Transverse colon (tissue), 3 donors: ENCODE measurements around the gene ACSL6.

Experiments used
- POLR2A ChIP-seq: fragments of 450-650 bp; IDR thresholded peaks from one replicate; pipeline ENCODE4 v1.6.1; 2016; ENCODE audit warnings: antibody characterized with exemption, mild to moderate bottlenecking, moderate library complexity
- TF ChIP-seq, protein P1 (sequence below), 5 experiments: fragments of 200-600 bp in 3 of 5; fragments of 450-650 bp in 2 of 5; sonication (generic) in 3 of 5; IDR thresholded peaks; 1 replicate in 2 of 5; 2 replicates in 3 of 5; pipeline ENCODE4 v1.5.1; 2016 to 2017; ENCODE audit warnings: antibody characterized with exemption in 5 of 5, inconsistent platforms in 3 of 5, mild to moderate bottlenecking in 2 of 5, moderate library complexity in 1 of 5

GRCh38 chr5:131906668-131907067 lies 104.8 kb downstream of the ACSL6 start:
- TF ChIP-seq, protein P1, sequence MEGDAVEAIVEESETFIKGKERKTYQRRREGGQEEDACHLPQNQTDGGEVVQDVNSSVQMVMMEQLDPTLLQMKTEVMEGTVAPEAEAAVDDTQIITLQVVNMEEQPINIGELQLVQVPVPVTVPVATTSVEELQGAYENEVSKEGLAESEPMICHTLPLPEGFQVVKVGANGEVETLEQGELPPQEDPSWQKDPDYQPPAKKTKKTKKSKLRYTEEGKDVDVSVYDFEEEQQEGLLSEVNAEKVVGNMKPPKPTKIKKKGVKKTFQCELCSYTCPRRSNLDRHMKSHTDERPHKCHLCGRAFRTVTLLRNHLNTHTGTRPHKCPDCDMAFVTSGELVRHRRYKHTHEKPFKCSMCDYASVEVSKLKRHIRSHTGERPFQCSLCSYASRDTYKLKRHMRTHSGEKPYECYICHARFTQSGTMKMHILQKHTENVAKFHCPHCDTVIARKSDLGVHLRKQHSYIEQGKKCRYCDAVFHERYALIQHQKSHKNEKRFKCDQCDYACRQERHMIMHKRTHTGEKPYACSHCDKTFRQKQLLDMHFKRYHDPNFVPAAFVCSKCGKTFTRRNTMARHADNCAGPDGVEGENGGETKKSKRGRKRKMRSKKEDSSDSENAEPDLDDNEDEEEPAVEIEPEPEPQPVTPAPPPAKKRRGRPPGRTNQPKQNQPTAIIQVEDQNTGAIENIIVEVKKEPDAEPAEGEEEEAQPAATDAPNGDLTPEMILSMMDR (IDR thresholded peaks at IDR 0.05), result no peak
- TF ChIP-seq POLR2A, result no peak
